Hepatocyte (in vitro differentiated cells): Measurements from ENCODE around the gene GPBAR1. TPM values are rescaled to one million over a fixed set of nuclear protein-coding genes. Genes with fewer than 3 reads are reported as not detected.
"Not testable (repeated sequence)": the region's sequence is repeated elsewhere in the genome, so short reads cannot be mapped to it uniquely, and the experiment has no call there.

Experiments used
- DNase-seq: peaks from one replicate; pipeline ENCODE4 v3.0.0-alpha.2; 2016; ENCODE audit warnings: low spot score
- H2AFZ ChIP-seq: fragments of 200-600 bp; sonication (generic); 2 replicates; pipeline ENCODE4 v1.6.0; 2016; ENCODE audit warnings: antibody characterized with exemption, mild to moderate bottlenecking
- H3K27ac ChIP-seq: fragments of 200-600 bp; sonication (generic); 2 replicates; pipeline ENCODE4 v1.5.1; 2016; ENCODE audit warnings: mild to moderate bottlenecking
- H3K27me3 ChIP-seq: fragments of 200-600 bp; sonication (generic); 2 replicates; pipeline ENCODE4 v1.6.1; 2016
- H3K36me3 ChIP-seq: fragments of 200-600 bp; sonication (generic); replicated peaks from 2 replicates; pipeline ENCODE4 v1.5.1; 2016; ENCODE audit warnings: low read depth; ENCODE audit not compliant: insufficient read depth
- H3K4me1 ChIP-seq: fragments of 200-600 bp; sonication (generic); 2 replicates; pipeline ENCODE4 v1.5.1; 2016; ENCODE audit warnings: mild to moderate bottlenecking, moderate library complexity; ENCODE audit not compliant: insufficient read depth
- H3K4me2 ChIP-seq: fragments of 200-600 bp; sonication (generic); 2 replicates; pipeline ENCODE4 v1.6.0; 2016
- H3K4me3 ChIP-seq: fragments of 200-600 bp; sonication (generic); 2 replicates; pipeline ENCODE4 v1.5.1; 2016; ENCODE audit warnings: mild to moderate bottlenecking
- H3K79me2 ChIP-seq: fragments of 200-600 bp; sonication (generic); 2 replicates; pipeline ENCODE4 v1.6.0; 2017; ENCODE audit warnings: mild to moderate bottlenecking
- H3K9me2 ChIP-seq: fragments of 200-600 bp; sonication (generic); replicated peaks from 2 replicates; pipeline ENCODE4 v1.6.0; 2017; ENCODE audit warnings: mild to moderate bottlenecking; ENCODE audit not compliant: insufficient read depth
- H3K9me3 ChIP-seq: fragments of 200-600 bp; sonication (generic); 2 replicates; pipeline ENCODE4 v1.5.1; 2016; ENCODE audit warnings: low read depth, mild to moderate bottlenecking
- H4K20me1 ChIP-seq: fragments of 200-600 bp; sonication (generic); 2 replicates; pipeline ENCODE4 v1.6.0; 2016; ENCODE audit warnings: mild to moderate bottlenecking; ENCODE audit not compliant: insufficient read depth, poor library complexity, severe bottlenecking
- CTCF ChIP-seq: fragments of 200-600 bp; sonication (generic); IDR thresholded peaks from 2 replicates; pipeline ENCODE4 v1.5.1; 2016; ENCODE audit warnings: antibody characterized with exemption, mild to moderate bottlenecking; ENCODE audit not compliant: poor library complexity
- EZH2 ChIP-seq: fragments of 200-600 bp; sonication (generic); IDR thresholded peaks from 2 replicates; pipeline ENCODE4 v1.6.1; 2016; ENCODE audit warnings: antibody characterized with exemption, mild to moderate bottlenecking, borderline replicate concordance
- EZH2phosphoT487 ChIP-seq: fragments of 200-600 bp; sonication (generic); IDR thresholded peaks from one replicate; pipeline ENCODE4 v1.6.1; 2018; ENCODE audit warnings: antibody characterized with exemption, mild to moderate bottlenecking, low read depth, moderate library complexity; ENCODE audit not compliant: unreplicated experiment, severe bottlenecking
- WGBS: methylation state at CpG from one replicate; pipeline ENCODE4 v1.1.6; 2016; ENCODE audit warnings: low lambda C conversion rate; ENCODE audit errors: missing lambda C conversion rate; 5-methylcytosine and 5-hydroxymethylcytosine counted together
- polyA plus RNA-seq: library from polyadenylated mRNA; unstranded; fragments of >200 nt; fragmentation: Nextera tagmentation; extraction: Ambion mirVana; gene quantifications from 2 replicates; pipeline ENCODE4 v1.2.1, GENCODE V29; 2016
- total RNA-seq: library from RNA; depleted of rRNA; stranded (reverse); fragments of >200 nt; gene quantifications from 2 replicates; pipeline ENCODE4 v1.2.3, GENCODE V29; 2014

Gene GPBAR1
- total and polyA plus RNA-seq, 2 experiments from 2014 or later: 6.1 to 23.4 TPM

- Histone ChIP-seq H3K79me2 (peaks cover 36% of the 10 kb centered on the region), H3K36me3 (no peaks in the 10 kb centered on the region), H3K4me3 (no peak overlapping the region), H3K9me3 (no peaks in the 10 kb centered on the region), H3K4me1 (peaks cover 21% of the 10 kb centered on the region), H3K4me2 (peak overlapping the region; percentile 94), H3K27me3 (no peaks in the 10 kb centered on the region), H4K20me1 (peaks cover 7% of the 10 kb centered on the region), H3K9me2 (no peaks in the 10 kb centered on the region), H2AFZ (no peak overlapping the region), H3K27ac (peak overlapping the region; percentile 76)
- DNase-seq: peak; percentile 94
- TF ChIP-seq EZH2phosphoT487 (no peak), CTCF (peak; percentile 90)
- 36% methylated on average over 18 of the region's 18 CpGs for WGBS
These were observed 11.9 kb downstream of the GPBAR1 start for GRCh38 chr2:218272531-218273212.

- peak overlapping the region; percentile 51 for H3K4me2 ChIP-seq
- peaks cover 21% of the 10 kb centered on the region for H3K4me1 ChIP-seq
- H3K9me3 ChIP-seq, H3K9me2 ChIP-seq, H4K20me1 ChIP-seq, H3K27me3 ChIP-seq, H2AFZ ChIP-seq, H3K4me3 ChIP-seq, DNase-seq, H3K36me3 ChIP-seq: not testable (repeated sequence)
- peak overlapping the region; percentile 76 for H3K27ac ChIP-seq
- peaks cover 29% of the 10 kb centered on the region for H3K79me2 ChIP-seq
- WGBS: 91% methylated on average over 8 of the region's 8 CpGs
These were observed 12.5 kb downstream of the GPBAR1 start for GRCh38 chr2:218273214-218273907.

GRCh38 chr2:218273908-218274249 lies 13.1 kb downstream of the GPBAR1 start:
- Histone ChIP-seq H3K9me2 (no peaks in the 10 kb centered on the region), H3K4me1 (peaks cover 21% of the 10 kb centered on the region), H3K79me2 (peaks cover 24% of the 10 kb centered on the region), H4K20me1 (peaks cover 10% of the 10 kb centered on the region), H3K4me2 (no peak overlapping the region), H3K36me3 (no peaks in the 10 kb centered on the region), H3K9me3 (no peaks in the 10 kb centered on the region), H3K27me3 (no peaks in the 10 kb centered on the region), H2AFZ (no peak overlapping the region), H3K27ac (peak overlapping the region; percentile 76), H3K4me3 (no peak overlapping the region)
- 97% methylated on average over 2 of the region's 2 CpGs for WGBS
- DNase-seq: no peak
- TF ChIP-seq EZH2phosphoT487: no peak
- TF ChIP-seq EZH2: no peak
- no peak for TF ChIP-seq CTCF

GRCh38 chr2:218274586-218274985 lies 13.8 kb downstream of the GPBAR1 start:
- TF ChIP-seq EZH2phosphoT487 (no peak), CTCF (no peak), EZH2 (no peak)
- Histone ChIP-seq H3K9me3 (no peaks in the 10 kb centered on the region), H3K4me2 (no peak overlapping the region), H3K4me1 (peaks cover 21% of the 10 kb centered on the region), H3K9me2 (no peaks in the 10 kb centered on the region), H2AFZ (no peak overlapping the region), H3K79me2 (peaks cover 19% of the 10 kb centered on the region), H3K27ac (peak overlapping the region; percentile 76), H3K27me3 (no peaks in the 10 kb centered on the region), H3K4me3 (no peak overlapping the region), H4K20me1 (peaks cover 5% of the 10 kb centered on the region), H3K36me3 (no peaks in the 10 kb centered on the region)
- WGBS: 87% methylated on average over 4 of the region's 4 CpGs
- DNase-seq: no peak
